AG09309 (cell line): ENCODE data around the gene APOBEC2.

Source experiments
- DNase-seq: peaks from one replicate; pipeline ENCODE4 v3.0.0-alpha.2; 2010; ENCODE audit warnings: low read depth
- H3K4me3 ChIP-seq: 2 replicates; pipeline ENCODE4 v1.5.1; 2011; ENCODE audit warnings: mild to moderate bottlenecking, low read depth, low read length, moderate library complexity; ENCODE audit not compliant: control insufficient read depth
- TF ChIP-seq, protein P1 (sequence below): IDR thresholded peaks from 2 replicates; pipeline ENCODE4 v1.5.1; 2011; ENCODE audit warnings: mild to moderate bottlenecking, low read depth, low read length, inconsistent platforms; ENCODE audit not compliant: insufficient read depth, control insufficient read depth; ENCODE audit errors: missing control alignments

The APOBEC2 gene

DNA sequence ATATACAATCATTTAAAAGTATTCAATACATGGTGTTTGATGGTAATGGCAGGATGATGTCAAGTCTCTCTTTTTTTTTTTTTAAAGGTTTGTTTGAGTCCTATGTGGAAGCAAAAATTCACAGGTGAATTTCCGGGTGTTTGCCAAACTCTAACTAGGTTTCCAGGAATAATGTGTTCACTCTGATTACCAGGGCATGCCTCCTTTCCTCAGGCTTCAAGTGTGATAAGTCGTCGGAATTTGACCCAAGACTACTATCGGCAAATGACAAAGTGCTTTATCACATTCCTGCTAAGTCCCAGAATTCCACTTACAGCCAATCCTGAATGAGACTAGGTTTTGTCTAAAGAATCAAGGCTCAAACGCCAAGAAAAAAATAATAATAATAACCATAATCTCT lies 11.8 kb downstream of the APOBEC2 start:
- H3K4me3 ChIP-seq = no peak overlapping the region
- no peak for DNase-seq

DNA sequence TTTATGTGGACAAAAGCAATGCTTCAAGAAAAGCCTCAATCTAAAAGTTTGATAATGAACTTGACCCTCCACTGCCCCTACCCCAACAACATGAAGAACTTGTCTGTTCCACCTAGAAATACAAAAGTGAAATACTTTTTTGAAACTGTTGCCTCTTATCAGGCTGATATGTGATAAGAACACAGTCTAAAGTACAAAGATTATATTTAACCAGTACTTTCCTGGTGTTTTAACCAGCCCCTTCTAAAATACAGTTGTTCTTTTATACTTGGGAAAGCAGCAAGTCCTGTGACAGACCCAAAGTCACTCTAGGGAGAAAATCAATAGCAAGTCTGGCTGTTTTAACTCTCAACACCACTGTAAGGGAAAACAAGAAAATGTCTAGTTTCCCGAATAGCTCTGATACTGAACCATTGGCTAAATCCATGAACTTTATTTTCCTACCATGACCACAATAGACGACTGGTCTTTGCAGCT lies 12.6 kb downstream of the APOBEC2 start:
- no peak for DNase-seq
- TF ChIP-seq, protein P1, sequence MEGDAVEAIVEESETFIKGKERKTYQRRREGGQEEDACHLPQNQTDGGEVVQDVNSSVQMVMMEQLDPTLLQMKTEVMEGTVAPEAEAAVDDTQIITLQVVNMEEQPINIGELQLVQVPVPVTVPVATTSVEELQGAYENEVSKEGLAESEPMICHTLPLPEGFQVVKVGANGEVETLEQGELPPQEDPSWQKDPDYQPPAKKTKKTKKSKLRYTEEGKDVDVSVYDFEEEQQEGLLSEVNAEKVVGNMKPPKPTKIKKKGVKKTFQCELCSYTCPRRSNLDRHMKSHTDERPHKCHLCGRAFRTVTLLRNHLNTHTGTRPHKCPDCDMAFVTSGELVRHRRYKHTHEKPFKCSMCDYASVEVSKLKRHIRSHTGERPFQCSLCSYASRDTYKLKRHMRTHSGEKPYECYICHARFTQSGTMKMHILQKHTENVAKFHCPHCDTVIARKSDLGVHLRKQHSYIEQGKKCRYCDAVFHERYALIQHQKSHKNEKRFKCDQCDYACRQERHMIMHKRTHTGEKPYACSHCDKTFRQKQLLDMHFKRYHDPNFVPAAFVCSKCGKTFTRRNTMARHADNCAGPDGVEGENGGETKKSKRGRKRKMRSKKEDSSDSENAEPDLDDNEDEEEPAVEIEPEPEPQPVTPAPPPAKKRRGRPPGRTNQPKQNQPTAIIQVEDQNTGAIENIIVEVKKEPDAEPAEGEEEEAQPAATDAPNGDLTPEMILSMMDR = no peak
- no peak overlapping the region for H3K4me3 ChIP-seq

More for the DNA sequence above, 11.8 kb downstream of the APOBEC2 start:
- TF ChIP-seq, protein P1 = no peak

DNA sequence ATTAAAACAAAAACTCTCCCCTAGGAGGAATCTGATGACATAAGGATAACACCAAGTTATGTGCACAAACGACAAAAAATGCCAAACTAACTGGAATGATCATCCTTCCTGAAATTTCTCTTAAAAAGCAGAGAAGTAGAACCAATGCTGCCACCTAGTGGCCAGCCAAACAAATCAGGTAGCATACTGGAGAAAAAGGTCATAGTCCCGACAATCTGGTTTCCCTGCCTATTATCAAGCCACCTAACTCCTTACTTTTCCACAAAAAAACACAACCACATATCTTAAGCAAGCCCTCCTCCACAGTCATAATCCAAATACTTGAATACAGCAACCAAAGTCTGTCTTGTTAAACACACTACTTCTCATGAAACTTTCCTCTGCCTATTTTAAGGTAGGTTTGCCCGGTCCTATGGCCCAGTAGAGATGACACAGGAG lies 13.9 kb downstream of the APOBEC2 start:
- no peak overlapping the region for H3K4me3 ChIP-seq
- TF ChIP-seq, protein P1 = peak; percentile 80
- DNase-seq = peak; percentile 60

DNA sequence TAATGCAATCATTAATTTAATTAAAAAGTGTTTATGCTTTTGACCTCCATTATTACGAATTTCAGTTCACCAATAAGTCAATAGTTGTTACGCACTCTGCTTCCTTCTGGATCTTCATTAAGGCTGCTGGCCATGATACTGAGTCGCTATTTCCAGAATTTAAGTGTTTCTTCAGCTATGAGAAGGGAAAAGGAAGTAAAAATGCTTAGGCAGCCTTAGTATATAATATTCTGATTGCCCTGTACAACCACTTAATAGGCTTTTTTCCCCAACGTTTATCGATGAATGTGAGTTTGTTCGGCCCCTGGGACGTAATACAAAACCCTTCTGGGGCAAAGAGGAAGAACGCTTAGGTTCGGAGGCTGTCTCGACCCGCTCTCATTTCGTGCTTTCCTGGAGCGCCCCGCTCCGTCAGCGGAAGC lies 18.5 kb downstream of the APOBEC2 start:
- no peak for DNase-seq

DNA sequence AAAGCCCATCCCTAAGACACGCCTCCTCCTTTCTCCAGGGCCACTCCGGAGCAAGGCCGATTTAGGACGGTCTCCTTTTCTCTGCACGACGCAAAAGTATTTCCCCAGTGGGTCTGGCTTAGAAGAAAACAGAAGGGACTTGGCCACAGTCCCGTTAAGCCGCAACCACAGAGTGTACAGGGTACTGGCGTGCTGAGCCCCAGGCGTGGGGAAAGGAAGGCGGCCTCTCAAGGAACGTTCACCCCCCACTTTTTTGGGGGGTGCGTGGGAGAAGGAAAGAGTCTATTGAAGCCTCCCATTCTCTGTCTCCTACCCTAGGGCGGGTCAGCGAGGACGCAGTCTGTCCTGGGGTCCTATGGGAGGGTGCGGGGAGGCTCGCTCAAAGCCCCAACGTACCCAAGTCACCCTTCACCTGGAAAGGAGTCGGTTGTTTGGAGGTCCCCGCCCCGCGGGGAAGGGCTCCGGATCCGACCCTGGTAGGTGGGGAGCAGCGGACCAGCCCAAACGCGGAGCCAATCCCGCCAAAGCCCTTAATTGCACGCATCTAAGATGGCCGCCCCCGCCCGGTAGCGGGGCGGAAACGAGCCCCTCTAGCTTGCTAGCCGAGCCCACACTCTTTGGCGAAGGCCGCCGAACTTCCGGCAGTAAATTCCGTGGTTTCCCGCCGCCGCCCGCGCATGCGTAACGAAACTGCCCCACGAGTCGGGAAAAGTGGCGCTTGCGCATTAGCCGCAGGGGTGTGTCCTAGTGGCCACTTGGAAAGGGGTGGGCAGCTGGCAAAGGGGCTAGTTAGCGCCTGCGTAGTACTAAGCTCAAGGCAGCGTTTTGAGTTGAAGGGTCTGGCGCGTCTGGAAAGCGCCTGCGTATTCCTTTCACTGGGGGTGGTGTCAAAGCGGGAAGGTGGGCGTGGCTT lies 19.2 kb downstream of the APOBEC2 start, which contains the start of gene OARD1:
TSS of gene OARD1 (minus strand) at position 434 of the 913 bp plus-strand sequence. CDS start 722 bp downstream, outside the sequence.
- DNase-seq = peak; percentile 99
- peak within 1 kb of the TSS; percentile 89 for H3K4me3 ChIP-seq
- TF ChIP-seq, protein P1 = no peak

More for the DNA sequence above, 18.5 kb downstream of the APOBEC2 start:
- peak overlapping the region; percentile 89 for H3K4me3 ChIP-seq
- TF ChIP-seq, protein P1 = no peak

DNA sequence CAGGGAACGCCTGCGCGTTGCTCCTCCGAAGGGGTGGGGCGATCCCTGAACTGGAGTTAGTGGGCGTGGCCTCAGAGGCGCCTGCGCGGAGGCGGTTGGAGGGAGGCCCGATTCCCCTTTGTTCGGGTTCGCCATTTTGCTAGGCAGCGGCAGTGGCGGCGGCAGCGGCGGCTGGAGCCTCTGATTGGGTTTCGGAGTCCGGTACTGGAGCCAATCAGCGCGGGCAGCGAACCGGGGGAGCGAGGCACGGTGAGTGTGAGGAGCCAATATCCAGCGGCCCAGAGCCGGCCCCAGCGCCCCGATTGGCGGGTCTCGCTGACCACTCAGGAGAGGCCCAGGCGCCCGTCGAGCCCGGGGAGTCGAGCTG lies 19.8 kb downstream of the APOBEC2 start, which contains the start of gene NFYA:
TSS of gene NFYA (plus strand) at position 139 of the 367 bp plus-strand sequence. CDS start 6,116 bp downstream, outside the sequence.
- H3K4me3 ChIP-seq = peak within 1 kb of the TSS; percentile 89
- peak; percentile 96 for DNase-seq
- TF ChIP-seq, protein P1 = no peak
